ENCODE data around the gene RGS1. TPM values are rescaled to one million over a fixed set of nuclear protein-coding genes. Genes with fewer than 3 reads are reported as not detected.

RGS1 gene, protein sequence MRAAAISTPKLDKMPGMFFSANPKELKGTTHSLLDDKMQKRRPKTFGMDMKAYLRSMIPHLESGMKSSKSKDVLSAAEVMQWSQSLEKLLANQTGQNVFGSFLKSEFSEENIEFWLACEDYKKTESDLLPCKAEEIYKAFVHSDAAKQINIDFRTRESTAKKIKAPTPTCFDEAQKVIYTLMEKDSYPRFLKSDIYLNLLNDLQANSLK
- total RNA-seq: 0.43 TPM in 1 of 2 replicates, not detected in the other
- polyA plus RNA-seq (2012): 0.04 TPM

DNA sequence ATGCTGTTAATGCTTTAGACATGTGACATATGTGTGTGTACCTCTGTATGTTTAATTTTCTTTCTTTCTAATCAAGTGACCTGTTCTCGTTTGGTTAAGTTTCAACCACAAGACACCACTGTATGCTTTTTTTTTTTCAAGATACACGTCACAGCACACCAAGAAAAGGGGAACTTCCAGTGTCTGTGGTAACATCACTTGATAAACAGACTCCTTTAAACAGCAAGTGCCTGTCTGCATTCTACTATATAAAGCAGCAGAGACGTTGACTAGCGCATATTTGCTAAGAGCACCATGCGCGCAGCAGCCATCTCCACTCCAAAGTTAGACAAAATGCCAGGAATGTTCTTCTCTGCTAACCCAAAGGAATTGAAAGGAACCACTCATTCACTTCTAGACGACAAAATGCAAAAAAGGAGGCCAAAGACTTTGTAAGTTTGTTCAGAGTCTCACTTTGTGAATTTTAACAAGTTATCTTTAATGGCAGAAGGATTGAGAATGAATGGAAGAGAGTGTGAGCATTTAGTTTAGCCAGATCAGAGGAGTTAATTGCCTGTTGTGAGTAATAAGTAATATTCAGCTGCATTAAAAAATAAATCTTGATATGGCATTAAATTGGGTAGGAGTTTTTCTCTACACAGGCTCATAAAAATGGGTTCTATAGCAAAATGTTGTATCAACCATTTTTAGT is at the start of gene RGS1:
RGS1 (plus strand) TSS at position 275 of the 691 bp plus-strand sequence; CDS start at position 295, 20 bp downstream.
- no peak for DNase-seq (ENCODE audit: low read depth)

DNA sequence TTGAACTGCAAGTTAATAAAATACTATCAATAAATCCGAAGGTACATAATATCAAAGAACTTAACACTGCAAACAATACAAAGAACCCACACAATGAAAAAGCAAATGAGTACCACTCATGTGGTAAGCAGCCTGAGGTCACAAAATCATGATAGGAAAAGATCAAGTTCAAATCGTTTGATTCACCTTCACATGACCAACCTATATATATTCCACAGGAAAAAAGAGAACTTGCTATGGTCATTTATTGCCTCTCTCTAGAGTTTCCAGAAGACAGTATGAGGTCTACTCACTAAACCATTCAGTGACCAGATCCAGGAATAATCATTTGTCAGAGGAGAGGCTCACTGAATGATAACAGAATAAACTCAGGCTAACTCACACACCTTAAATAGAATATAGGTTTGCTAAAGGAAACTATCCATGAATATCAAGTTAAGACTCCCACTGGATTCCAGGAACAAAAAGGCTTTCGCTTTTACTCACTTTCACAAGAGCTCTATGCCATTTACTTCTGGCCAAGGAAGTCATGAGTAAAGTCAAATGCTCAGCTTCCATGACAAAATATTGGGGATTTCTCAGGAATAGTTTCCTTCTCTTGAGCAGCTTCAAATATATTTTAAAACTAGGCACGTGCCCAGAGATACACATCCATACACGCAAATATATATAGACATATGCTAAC is 48.3 kb upstream of the RGS1 start:
- DNase-seq (ENCODE audit: low read depth): no peak

DNA sequence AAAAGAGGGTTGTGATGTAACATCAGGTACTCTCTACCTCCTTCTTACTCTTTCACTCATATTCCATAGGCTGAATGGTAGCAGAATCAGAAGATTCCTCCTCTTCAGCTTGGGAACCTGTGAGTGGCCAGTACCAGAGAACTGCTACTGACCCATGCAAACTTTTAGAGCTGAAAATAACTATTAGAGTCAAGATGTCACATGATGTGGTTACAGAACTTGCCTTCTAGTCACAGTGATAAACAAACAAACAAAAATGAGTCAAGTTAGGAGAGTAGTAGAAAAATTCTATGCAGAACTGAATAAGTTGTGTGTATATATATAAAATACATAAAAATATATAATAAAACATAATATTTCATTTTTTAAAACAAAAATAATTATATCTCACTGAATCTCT is 47.6 kb upstream of the RGS1 start:
- DNase-seq (ENCODE audit: low read depth): no peak

DNA sequence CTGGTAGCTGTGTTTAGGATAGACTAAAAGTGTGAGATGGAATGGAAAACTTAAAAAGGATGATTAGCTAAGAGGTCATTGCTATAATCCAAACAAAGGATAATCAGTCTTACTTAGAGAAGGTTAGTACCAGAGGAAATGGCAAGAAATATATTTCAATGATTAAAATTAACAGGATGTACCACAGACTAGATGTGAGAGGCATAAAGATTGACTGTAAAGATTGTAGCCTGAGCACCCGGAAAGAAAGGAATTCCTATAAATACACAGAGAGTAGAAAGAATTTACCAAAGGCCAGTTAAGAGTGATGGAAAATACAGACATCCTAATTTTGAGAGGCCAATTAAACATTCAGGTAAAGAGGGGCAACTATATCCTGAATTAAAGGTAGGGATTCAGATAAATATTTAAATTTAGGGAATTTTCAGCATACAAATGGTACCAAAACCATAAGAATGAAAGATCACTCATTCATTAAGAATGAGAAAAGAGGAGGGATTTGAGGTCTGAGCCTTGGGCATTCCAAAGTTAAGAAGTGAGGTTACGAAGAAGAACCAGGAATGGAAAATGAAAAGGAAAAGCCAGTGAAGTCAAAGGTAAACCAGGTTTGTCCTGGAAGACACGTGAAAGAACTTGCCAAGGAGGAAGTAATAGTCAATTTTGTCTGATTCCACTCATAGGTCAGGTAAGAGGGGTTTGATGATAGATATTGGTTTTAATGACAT is 46.4 kb upstream of the RGS1 start:
- no peak for DNase-seq (ENCODE audit: low read depth)

DNA sequence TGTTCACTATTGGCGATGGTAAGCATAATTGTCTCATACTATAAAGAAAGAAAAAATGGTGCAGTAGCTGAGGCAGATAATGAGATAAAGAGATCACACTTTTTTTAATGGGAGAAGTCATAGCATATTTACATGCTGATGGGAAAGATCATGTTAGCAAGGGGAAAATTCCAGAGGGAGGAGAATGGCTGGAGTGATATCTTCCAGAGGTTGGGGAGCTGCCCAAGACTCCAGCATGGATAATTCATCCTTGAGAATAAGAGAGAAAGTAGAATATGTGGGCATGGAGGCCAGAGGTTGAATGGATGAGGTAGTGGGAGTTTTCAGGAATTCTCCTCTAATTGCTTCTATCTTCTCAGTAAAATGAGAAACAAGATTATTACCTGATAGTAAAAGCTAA is 45.8 kb upstream of the RGS1 start:
- no peak for DNase-seq (ENCODE audit: low read depth)

DNA sequence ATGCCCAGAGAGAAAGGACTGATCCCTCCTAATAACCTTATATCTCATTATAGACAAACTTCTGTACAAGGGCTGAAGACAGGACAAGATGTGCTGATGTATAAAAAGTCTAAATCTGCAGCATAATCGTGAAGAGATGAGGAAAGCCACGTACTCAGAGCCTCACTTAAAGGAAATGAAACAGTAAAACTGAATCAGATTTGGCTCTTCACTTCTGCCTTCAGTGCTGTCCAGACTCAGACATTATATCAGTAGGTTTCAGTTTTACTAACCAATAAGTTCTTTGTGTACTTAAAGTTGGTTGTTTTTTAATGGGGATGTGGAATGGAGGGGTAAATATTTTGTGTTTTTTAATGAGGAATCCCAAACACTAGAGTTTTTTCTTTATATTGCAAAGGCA is 45.3 kb upstream of the RGS1 start:
- DNase-seq (ENCODE audit: low read depth): no peak

DNA sequence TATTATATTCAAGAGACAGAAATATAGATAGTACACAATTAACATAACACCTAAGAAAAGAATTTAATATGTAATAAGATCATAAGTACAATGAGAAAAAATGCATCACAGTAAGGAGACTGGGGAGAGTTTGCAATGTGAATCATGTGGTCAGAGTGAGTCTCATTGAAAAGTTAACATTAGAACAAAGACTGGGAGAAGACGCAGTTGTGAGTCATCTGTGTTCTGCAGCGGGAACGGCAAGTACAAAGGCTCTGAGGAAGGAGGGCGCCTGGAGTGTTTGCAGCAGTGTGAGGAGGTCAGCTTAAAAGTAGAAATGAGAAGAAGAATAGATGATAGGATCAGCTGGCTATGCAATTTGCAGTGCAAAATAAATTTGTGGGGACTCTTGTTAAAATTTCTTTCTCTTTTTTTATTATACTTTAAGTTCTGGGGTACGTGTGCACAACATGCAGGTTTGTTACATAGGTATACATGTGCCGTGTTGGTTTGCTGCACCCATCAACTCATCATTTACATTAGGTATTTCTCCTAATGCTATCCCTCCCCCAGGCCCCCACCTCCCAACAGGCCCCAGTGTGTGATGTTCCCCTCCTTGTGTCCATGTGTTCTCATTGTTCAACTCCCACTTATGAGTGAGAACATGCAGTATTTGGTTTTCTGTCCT is 44.4 kb upstream of the RGS1 start:
- peak; percentile 79 for DNase-seq (ENCODE audit: low read depth)

DNA sequence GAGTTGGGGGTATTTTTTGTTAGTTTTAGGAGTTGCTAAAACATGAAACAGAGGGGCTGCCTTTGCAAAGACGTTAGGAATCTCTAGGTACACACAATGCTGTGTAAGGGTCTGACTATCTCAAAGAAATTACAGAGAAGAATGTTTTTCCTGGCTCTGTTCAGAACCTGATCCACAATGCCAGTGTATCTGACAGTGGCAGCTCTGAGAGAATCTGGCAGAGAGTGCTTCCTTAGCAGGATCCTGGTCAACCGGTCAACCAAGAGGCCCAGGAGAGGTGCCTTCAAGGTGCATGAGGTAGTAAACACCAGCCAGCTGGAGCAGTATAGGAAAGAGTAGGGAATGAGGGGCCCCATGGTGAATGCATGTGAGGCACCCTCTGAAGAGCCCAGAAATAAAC is 40.9 kb upstream of the RGS1 start:
- no peak for DNase-seq (ENCODE audit: low read depth)

DNA sequence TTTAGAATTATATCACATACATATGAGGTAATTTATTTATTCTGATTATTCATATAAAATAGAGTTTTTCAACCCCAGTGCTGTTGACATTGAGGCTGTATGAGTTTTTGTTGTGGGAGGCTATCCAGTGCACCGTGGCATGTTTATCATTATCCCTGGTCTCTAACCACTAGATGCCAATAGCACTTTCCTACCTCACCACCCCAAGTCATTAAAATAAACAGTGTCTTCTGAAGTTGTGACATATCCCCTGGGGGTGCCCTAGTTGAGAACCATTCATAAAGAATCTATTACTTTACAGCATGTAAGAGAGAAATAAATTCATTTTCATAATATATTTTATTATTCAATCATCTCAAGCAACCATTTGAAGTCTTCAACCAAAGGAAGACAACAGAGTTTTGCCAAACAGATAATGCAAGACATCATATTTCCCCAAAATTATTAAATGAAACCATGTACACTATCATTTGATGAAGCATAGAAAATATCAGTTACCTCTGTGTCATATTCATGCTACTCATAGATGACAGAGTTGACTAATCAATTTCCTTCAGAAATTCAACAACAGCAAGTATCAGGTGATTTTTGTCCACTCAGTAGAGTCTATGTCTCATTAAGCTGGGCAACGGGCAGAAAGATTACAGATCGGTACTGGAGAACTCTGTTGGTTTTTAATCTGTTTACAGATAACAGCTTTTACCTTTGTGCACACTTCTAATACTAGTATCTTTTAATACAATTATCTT is 39.5 kb upstream of the RGS1 start:
- DNase-seq (ENCODE audit: low read depth): no peak

DNA sequence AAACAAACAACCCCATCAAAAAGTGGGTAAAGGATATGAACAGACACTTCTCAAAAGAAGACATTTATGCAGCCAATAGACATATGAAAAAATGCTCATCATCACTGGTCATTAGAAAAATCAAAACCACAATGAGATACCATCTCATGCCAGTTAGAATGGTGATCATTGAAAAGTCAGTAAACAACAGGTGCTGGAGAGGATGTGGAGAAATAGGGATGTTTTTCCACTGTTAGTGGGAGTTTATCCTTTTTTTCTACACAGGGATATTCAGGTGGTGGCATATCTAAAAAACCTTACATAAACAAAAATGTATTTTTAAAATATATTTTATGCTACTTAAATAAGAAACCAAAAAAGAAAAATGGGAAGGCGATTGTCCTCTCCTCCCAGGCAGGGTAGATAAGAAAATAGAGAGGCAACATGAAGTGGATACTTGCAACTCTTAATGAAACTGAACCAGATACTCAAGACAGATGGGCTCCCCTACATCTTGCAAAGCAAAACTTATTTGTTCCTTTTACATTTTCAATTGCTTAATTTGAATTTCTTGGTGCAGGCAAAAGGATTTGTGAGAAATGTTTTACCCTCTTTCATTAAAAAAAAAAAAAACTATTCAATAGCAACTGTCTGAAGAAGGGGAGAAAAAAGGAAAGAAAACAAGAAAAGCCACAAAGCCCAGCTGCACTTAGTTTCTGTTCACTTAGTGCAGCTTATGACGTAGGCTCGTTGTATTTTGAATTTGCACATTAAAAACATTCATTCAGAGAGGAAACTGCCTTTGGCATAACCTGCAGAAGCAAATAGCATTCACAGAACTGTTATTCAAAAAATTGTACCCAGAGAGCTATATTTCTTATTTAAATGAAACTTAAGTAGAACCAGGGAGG is 36.9 kb upstream of the RGS1 start:
- DNase-seq (ENCODE audit: low read depth): peak; percentile 47

DNA sequence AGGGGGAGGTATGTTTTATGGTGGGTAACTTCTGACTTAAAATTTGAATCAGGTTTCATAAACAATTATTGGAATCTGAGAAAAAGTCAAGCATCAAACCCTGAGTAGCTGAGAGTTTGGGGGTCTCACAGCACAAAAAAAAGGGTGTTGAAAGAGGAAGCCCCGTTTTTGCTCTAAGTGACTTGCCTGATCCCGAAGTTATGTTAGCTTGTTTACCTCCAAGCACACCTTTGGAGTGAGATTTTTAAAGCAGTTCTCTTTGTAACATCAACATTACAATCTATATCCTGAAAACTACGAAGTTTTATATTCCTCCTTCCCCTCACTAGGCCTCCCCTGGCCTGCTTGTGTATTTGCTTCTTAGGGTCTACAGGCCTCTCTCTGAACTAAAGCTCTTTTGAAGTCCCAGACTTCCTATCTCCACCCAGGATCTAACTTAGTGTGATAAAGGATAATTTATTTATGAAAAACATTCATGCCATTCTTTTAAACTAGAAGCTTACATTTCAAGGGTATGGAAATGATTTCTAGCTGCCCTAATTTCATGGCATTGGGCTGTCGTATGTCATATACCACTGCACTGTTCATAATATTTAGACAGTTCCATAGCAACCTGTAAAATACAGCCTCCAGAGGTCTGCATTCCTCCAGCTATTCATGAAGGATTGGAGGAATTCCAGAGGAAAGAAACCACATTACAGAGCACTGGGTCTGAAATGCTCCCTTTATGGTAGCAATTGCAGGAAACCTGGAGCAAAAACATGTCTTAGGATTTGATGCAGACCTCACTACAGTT is 36.1 kb upstream of the RGS1 start:
- peak; percentile 85 for DNase-seq (ENCODE audit: low read depth)

DNA sequence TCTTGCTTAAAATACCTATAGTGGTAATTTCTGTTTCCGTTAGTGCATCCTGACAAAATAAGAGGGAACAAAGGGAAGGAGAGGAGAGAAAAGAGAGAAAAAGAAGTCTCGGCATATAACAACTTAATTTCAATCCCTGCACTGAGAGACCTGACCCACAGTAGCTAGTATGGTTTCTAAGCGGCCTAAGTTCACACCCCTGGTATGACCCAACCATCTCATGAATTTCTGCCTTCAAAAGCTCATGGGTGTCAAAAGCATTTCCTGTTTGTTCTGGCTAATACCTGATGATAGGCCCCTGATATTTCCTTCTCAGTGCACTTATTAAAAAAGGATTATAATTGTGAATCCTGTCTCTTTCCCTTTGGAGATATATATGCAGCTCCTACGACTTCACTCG is 32.1 kb upstream of the RGS1 start:
- DNase-seq (ENCODE audit: low read depth): no peak

DNA sequence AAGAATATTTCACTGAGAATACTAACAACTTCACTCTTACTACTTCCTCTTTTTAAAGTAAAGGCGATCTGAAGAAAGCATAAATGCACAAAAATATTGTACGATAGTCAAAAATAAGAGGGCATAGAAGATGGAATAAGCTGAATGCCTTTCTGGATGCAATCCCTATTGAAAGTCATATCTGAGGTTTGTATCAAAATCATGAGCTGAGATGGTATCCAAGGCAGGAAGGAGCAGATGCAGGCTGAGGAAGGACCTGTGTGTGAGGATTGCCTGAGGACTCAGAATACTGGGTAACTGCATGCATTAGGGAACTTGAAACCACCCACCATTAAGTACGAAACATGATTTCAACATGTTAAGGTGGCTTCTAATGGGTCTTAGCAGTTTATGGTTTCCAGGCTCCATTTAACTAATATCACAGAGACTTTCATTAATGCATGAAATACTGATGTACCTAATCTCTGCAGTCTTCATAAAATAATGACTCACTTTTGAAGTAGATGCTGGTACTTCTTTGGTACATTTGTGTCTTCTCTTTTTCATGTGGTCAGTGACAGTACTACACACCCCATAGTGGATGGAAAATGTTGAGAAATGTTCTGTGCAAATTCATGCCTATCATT is 29.6 kb upstream of the RGS1 start:
- DNase-seq (ENCODE audit: low read depth): no peak

DNA sequence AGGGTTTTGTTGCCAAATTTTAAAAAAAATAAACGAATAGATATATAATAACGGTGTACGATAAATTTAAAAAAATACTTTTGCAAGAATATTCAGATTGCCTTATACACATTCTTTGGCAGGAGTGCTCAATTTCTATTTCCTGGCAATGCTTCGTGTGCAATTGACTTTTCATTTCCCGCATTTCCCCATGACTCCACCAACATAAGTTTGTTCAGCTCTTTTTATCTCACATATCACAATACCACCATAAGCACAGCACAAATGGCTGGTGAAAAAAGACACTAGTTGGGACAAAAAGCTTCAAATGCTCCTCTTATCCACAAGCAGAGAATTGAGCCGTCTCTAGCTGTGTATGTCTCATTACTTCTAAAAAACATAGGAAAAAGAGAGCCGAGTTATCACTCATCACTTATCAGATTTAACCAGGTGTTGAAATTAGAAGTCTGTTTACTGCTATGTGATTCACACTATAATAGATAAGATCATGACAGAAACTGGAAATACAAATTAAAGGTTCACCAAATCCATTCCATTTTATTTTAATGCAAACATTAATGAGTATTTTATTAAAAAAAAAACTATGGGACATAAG is 28.9 kb upstream of the RGS1 start:
- no peak for DNase-seq (ENCODE audit: low read depth)

DNA sequence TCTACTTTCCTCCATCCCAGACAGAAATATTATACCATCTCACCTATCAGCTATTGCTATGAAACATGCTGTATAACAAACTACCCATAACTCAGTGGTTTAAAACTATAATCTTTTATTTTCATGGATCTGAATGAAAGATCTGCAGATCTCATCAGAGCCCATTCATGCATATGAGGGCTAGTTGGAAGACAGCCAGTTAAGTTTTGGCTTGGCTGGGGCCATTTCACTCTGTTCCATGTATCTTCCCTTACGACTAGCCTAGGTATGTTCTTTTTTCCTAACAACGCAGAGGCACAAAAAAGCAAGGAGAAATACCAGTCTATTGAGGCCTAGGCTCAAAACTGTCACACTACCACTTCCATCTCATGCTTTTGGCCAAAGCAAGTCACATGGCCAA is 28.1 kb upstream of the RGS1 start:
- DNase-seq (ENCODE audit: low read depth): no peak

DNA sequence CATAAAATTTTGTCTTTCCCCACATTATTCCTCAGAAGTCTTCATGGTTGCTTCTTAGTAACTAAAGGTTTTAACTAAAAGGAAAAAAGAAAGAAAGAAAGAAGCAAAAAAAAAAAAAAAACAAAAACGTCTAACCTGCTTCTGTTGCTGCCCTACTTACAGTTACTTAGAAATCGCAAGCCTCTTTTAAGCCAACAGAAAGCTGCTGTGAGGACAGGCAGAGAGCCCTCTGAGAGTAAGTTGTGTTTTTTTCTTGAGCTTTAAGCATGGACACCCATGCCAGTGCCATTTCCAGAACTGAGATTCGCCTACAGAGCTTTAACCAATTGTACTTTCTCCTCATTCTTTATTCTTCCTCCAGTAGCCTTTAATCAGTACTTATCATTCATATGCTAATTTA is 25.6 kb upstream of the RGS1 start:
- no peak for DNase-seq (ENCODE audit: low read depth)

DNA sequence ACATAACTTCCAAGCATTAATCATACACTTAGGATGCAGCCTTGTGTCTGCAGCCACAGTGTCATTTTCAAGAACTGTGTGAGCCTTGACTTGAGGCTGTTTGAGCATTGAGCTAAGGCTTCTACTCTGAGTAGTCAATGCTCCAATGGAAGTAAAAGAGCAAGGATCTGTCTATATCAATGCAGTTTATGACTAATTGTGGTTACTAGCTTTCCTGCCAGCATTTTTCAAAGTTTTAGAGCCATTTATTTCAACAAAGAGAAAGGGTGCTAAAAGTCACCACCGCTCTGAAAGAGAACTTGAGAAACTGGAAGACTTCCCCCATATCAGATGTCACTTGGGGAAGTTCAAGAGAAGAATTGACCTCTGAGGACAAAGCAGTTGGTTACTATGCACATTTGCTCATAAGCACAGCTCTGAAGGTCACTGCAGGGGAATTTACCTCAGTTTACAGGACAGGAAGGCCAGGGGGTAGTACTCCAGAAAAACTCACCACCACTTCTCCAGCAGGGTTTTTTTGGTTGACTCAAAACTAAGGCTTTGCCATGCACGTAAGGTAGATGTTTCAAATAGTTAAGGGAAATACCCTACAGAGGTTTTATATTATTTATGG is 24.5 kb upstream of the RGS1 start:
- DNase-seq (ENCODE audit: low read depth): peak; percentile 71

All from myocyte (in vitro differentiated cells).